Endodermal cell (in vitro differentiated cells): Measurements from ENCODE around the gene CLIC5. TPM values are rescaled to one million over a fixed set of nuclear protein-coding genes. Genes with fewer than 3 reads are reported as not detected.

ENCODE experiments used
- DNase-seq: peaks from one replicate; pipeline ENCODE4 v3.0.0-alpha.2; 2017
- H3K27ac ChIP-seq: 2 replicates; pipeline ENCODE4 v1.5.1; 2013; ENCODE audit warnings: mild to moderate bottlenecking, low read depth, low read length, moderate library complexity
- H3K27me3 ChIP-seq: 2 replicates; pipeline ENCODE4 v1.6.1; 2013; ENCODE audit warnings: mild to moderate bottlenecking, low read length, moderate library complexity; ENCODE audit not compliant: insufficient read depth, control insufficient read depth, poor library complexity, severe bottlenecking
- H3K36me3 ChIP-seq: 2 replicates; pipeline ENCODE4 v1.7.0; 2013; ENCODE audit warnings: mild to moderate bottlenecking, low read length, moderate library complexity; ENCODE audit not compliant: control insufficient read depth, insufficient read depth
- H3K4me1 ChIP-seq: one replicate; pipeline ENCODE4 v1.7.0; 2013; ENCODE audit warnings: low read length; ENCODE audit not compliant: control insufficient read depth, insufficient read depth
- H3K4me3 ChIP-seq: 2 replicates; pipeline ENCODE4 v1.5.1; 2013; ENCODE audit warnings: mild to moderate bottlenecking, low read length, moderate library complexity
- H3K9ac ChIP-seq: 2 replicates; pipeline ENCODE4 v1.6.1; 2013; ENCODE audit warnings: mild to moderate bottlenecking, low read length, moderate library complexity; ENCODE audit not compliant: poor library complexity, severe bottlenecking; ENCODE audit errors: extremely low read depth
- H3K9me3 ChIP-seq: 2 replicates; pipeline ENCODE4 v1.6.1; 2013; ENCODE audit warnings: mild to moderate bottlenecking, low read length, moderate library complexity; ENCODE audit not compliant: control insufficient read depth
- H3K27ac Mint-ChIP-seq: 2 replicates; pipeline ENCODE4 v1.8.0; 2020; ENCODE audit warnings: mixed read lengths
- H3K27me3 Mint-ChIP-seq: 2 replicates; pipeline ENCODE4 v1.8.0; 2021; ENCODE audit warnings: mild to moderate bottlenecking, mixed read lengths; ENCODE audit not compliant: insufficient read depth
- H3K36me3 Mint-ChIP-seq: 2 replicates; pipeline ENCODE4 v1.8.0; 2020; ENCODE audit warnings: low read depth, mixed read lengths
- H3K4me1 Mint-ChIP-seq: 2 replicates; pipeline ENCODE4 v1.8.0; 2020; ENCODE audit warnings: mixed read lengths
- H3K4me3 Mint-ChIP-seq: 2 replicates; pipeline ENCODE4 v1.8.0; 2020; ENCODE audit warnings: mild to moderate bottlenecking, moderate library complexity, mixed read lengths
- H3K9me3 Mint-ChIP-seq: 2 replicates; pipeline ENCODE4 v1.8.0; 2020; ENCODE audit warnings: mild to moderate bottlenecking, mixed read lengths
- CTCF ChIP-seq: fragments of 200-600 bp; sonication (generic); conservative IDR thresholded peaks from 2 replicates; pipeline ENCODE4 v1.5.0; 2021; ENCODE audit warnings: antibody characterized with exemption, mild to moderate bottlenecking
- WGBS, 2 experiments: methylation state at CpG; one replicate each; pipeline versions ENCODE4 v1.1.5 to v1.1.7; 2013; ENCODE audit warnings: missing lambda C conversion rate in 2 of 2, mixed read lengths in 1 of 2; ENCODE audit not compliant: insufficient coverage in 1 of 2, insufficient read length in 1 of 2; 5-methylcytosine and 5-hydroxymethylcytosine counted together
- total RNA-seq, 2 donors: library from RNA; stranded (reverse); fragmentation: NEBNext Ultra II Directional in 1 of 2; extraction: Animal tissue kit (Norgen Biotek cat#: 25700) in 1 of 2; gene quantifications; 2 replicates in 1 of 2; 3 replicates in 1 of 2; pipeline ENCODE4 v1.2.1, GENCODE V29; 2021

CLIC5 gene
- total RNA-seq, 2 donors from 2014 or later, result 0.11 TPM; not detected in 1

- H3K27me3 ChIP-seq, result peaks cover 18% of the 10 kb centered on the region
- H3K36me3 Mint-ChIP-seq, result no peaks in the 10 kb centered on the region
- H3K9me3 Mint-ChIP-seq, result no peaks in the 10 kb centered on the region
- H3K4me1 Mint-ChIP-seq, result no peaks in the 10 kb centered on the region
- H3K4me1 ChIP-seq, result no peaks in the 10 kb centered on the region
- TF ChIP-seq CTCF, result no peak
- DNase-seq, result no peak
- peaks cover 15% of the 10 kb centered on the region for H3K27me3 Mint-ChIP-seq
- no peak overlapping the region for H3K4me3 ChIP-seq
- H3K27ac Mint-ChIP-seq, result no peak overlapping the region
- H3K4me3 Mint-ChIP-seq, result no peak overlapping the region
- H3K9ac ChIP-seq, result no peak overlapping the region
- H3K9me3 ChIP-seq, result no peaks in the 10 kb centered on the region
- H3K36me3 ChIP-seq, result no peaks in the 10 kb centered on the region
- no peak overlapping the region for H3K27ac ChIP-seq
These were observed 24.0 kb upstream of the CLIC5 start for GRCh38 chr6:46039646-46040045.

- WGBS, 2 experiments, result 88 to 96% methylated on average over 1 of the region's 1 CpG
- H3K36me3 Mint-ChIP-seq, result no peaks in the 10 kb centered on the region
- no peak for TF ChIP-seq CTCF
- H3K4me1 Mint-ChIP-seq, result no peaks in the 10 kb centered on the region
- H3K27me3 Mint-ChIP-seq, result no peaks in the 10 kb centered on the region
- no peak overlapping the region for H3K4me3 Mint-ChIP-seq
- no peaks in the 10 kb centered on the region for H3K9me3 Mint-ChIP-seq
- DNase-seq, result no peak
- Histone ChIP-seq H3K27ac (no peak overlapping the region), H3K36me3 (no peaks in the 10 kb centered on the region), H3K9ac (no peak overlapping the region), H3K27me3 (peaks cover 4% of the 10 kb centered on the region), H3K4me1 (no peaks in the 10 kb centered on the region), H3K9me3 (no peaks in the 10 kb centered on the region), H3K4me3 (no peak overlapping the region)
- H3K27ac Mint-ChIP-seq, result no peak overlapping the region
These were observed 21.3 kb upstream of the CLIC5 start for GRCh38 chr6:46036911-46037310.

GRCh38 chr6:46035242-46035641 lies 19.6 kb upstream of the CLIC5 start:
- Histone ChIP-seq H3K27ac (no peak overlapping the region), H3K4me1 (no peaks in the 10 kb centered on the region), H3K36me3 (no peaks in the 10 kb centered on the region), H3K4me3 (no peak overlapping the region), H3K9me3 (no peaks in the 10 kb centered on the region), H3K9ac (no peak overlapping the region), H3K27me3 (peaks cover 13% of the 10 kb centered on the region)
- TF ChIP-seq CTCF, result no peak
- Mint-ChIP-seq H3K9me3 (no peaks in the 10 kb centered on the region), H3K36me3 (no peaks in the 10 kb centered on the region), H3K4me1 (no peaks in the 10 kb centered on the region), H3K27me3 (no peaks in the 10 kb centered on the region), H3K27ac (no peak overlapping the region), H3K4me3 (no peak overlapping the region)
- no peak for DNase-seq
- WGBS, 2 experiments, result 100% methylated on average over 1 of the region's 1 CpG; no CpG with 5 or more reads in 1 of the 2 experiments
